ENCODE results near the gene GRIN3A.

DNA sequence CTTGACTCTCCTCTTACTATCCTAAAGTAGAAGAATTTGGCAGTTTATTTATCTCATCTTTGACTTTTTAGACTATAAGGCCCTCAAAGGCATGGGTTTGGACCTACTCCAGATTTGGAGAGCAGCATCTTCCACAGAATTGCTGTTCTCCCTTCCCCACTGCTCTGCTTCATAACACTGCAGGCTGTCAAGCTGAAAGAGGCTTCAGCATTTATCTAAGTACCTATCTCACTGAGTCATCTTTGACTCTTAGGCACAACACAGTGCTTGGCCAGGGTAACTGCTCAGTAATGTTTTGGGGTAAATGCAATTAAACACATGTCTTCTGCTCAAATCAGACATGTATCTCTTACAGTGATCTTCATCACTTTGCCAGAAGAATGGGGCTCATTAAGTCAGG is 60.6 kb downstream of the GRIN3A start:
- TF ChIP-seq, protein P1, sequence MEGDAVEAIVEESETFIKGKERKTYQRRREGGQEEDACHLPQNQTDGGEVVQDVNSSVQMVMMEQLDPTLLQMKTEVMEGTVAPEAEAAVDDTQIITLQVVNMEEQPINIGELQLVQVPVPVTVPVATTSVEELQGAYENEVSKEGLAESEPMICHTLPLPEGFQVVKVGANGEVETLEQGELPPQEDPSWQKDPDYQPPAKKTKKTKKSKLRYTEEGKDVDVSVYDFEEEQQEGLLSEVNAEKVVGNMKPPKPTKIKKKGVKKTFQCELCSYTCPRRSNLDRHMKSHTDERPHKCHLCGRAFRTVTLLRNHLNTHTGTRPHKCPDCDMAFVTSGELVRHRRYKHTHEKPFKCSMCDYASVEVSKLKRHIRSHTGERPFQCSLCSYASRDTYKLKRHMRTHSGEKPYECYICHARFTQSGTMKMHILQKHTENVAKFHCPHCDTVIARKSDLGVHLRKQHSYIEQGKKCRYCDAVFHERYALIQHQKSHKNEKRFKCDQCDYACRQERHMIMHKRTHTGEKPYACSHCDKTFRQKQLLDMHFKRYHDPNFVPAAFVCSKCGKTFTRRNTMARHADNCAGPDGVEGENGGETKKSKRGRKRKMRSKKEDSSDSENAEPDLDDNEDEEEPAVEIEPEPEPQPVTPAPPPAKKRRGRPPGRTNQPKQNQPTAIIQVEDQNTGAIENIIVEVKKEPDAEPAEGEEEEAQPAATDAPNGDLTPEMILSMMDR (IDR thresholded peaks at IDR 0.05): no peak
- no peak for TF ChIP-seq POLR2AphosphoS5 (IDR thresholded peaks at IDR 0.05)
- TF ChIP-seq EP300 (IDR thresholded peaks at IDR 0.05): no peak
